DOHH2 (cell line): ENCODE measurements around the gene PLK4.

Experiments used
- H3F3A ChIP-seq: fragments of 200-600 bp; sonication (generic), shearing (Covaris generic); 2 replicates; pipeline ENCODE4 v1.6.0; 2016; ENCODE audit warnings: antibody characterized with exemption, mild to moderate bottlenecking; ENCODE audit not compliant: control insufficient read depth, insufficient read depth
- H3K27ac ChIP-seq: fragments of 200-600 bp; sonication (generic); 2 replicates; pipeline ENCODE4 v1.5.1; 2014; ENCODE audit warnings: low read depth, mild to moderate bottlenecking, low read length, moderate library complexity
- H3K27me3 ChIP-seq: fragments of 200-600 bp; sonication (generic); 2 replicates; pipeline ENCODE4 v1.6.1; 2014; ENCODE audit warnings: mild to moderate bottlenecking, low read length, mixed read lengths; ENCODE audit not compliant: control insufficient read depth
- H3K36me3 ChIP-seq: fragments of 200-600 bp; sonication (generic); 2 replicates; pipeline ENCODE4 v1.6.1; 2014; ENCODE audit warnings: mild to moderate bottlenecking, low read length, moderate library complexity, mixed read lengths; ENCODE audit not compliant: control insufficient read depth
- H3K4me1 ChIP-seq: fragments of 200-600 bp; sonication (generic); 2 replicates; pipeline ENCODE4 v1.6.1; 2014; ENCODE audit warnings: mild to moderate bottlenecking, low read length, mixed read lengths; ENCODE audit not compliant: control insufficient read depth
- H3K4me2 ChIP-seq: fragments of 200-600 bp; sonication (generic); 2 replicates; pipeline ENCODE4 v1.6.0; 2014; ENCODE audit warnings: mild to moderate bottlenecking, low read length, moderate library complexity
- H3K4me3 ChIP-seq: fragments of 200-600 bp; sonication (generic); 2 replicates; pipeline ENCODE4 v1.5.1; 2014; ENCODE audit warnings: mild to moderate bottlenecking, low read length, mixed read lengths
- H3K79me2 ChIP-seq: fragments of 200-600 bp; sonication (generic); 2 replicates; pipeline ENCODE4 v1.6.1; 2014; ENCODE audit warnings: mild to moderate bottlenecking, low read length, mixed read lengths; ENCODE audit not compliant: control insufficient read depth
- H3K9me2 ChIP-seq: fragments of 200-600 bp; sonication (generic); replicated peaks from 2 replicates; pipeline ENCODE4 v1.6.1; 2014; ENCODE audit warnings: mild to moderate bottlenecking, low read length, mixed read lengths; ENCODE audit not compliant: control insufficient read depth
- H3K9me3 ChIP-seq: fragments of 200-600 bp; sonication (generic); 2 replicates; pipeline ENCODE4 v1.6.1; 2014; ENCODE audit warnings: antibody characterized with exemption, low read length, mixed read lengths; ENCODE audit not compliant: control insufficient read depth, insufficient read depth
- H4K20me1 ChIP-seq: fragments of 200-600 bp; sonication (generic); 2 replicates; pipeline ENCODE4 v1.6.0; 2014; ENCODE audit warnings: low read depth, mild to moderate bottlenecking, antibody characterized with exemption, low read length, moderate library complexity; ENCODE audit not compliant: control insufficient read depth, insufficient read depth
- EZH2phosphoT487 ChIP-seq: fragments of 200-600 bp; sonication (generic); IDR thresholded peaks from 2 replicates; pipeline ENCODE4 v1.6.1; 2017; ENCODE audit warnings: borderline replicate concordance, mild to moderate bottlenecking, antibody characterized with exemption, low read length, moderate library complexity, mixed read lengths
- TF ChIP-seq, protein P1 (sequence below): fragments of 200-600 bp; sonication (generic); IDR thresholded peaks from one replicate; pipeline ENCODE4 v1.5.1; 2014; ENCODE audit warnings: antibody characterized with exemption, mild to moderate bottlenecking, low read depth, low read length; ENCODE audit not compliant: poor library complexity, severe bottlenecking

Gene PLK4

DNA sequence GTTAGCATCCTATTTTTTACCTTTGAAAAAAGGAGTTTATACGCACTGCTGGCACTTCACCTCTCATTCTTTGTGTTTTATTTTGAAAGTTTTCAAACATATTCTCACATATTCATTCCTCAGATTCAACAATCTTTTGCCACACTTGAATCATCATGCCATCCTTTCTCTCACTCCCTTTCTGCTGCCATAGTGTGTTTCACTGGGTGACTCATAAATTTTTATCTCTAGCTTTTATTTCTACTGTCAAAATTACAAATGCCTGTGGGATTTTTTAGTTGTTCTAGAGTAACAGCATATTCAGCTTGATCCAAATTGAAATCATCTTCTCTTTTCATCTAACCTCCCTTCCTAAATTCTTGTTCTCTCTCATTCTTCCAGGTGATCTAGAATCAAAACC, 56.3 kb downstream of the PLK4 start:
- Histone ChIP-seq H3K27ac (no peak overlapping the region), H3K4me1 (no peaks in the 10 kb centered on the region), H3K79me2 (no peaks in the 10 kb centered on the region), H3F3A (no peaks in the 10 kb centered on the region), H3K9me2 (no peaks in the 10 kb centered on the region), H4K20me1 (no peaks in the 10 kb centered on the region), H3K4me2 (no peak overlapping the region), H3K9me3 (no peaks in the 10 kb centered on the region), H3K27me3 (no peaks in the 10 kb centered on the region), H3K4me3 (no peak overlapping the region), H3K36me3 (peaks cover 9% of the 10 kb centered on the region)
- TF ChIP-seq, protein P1, sequence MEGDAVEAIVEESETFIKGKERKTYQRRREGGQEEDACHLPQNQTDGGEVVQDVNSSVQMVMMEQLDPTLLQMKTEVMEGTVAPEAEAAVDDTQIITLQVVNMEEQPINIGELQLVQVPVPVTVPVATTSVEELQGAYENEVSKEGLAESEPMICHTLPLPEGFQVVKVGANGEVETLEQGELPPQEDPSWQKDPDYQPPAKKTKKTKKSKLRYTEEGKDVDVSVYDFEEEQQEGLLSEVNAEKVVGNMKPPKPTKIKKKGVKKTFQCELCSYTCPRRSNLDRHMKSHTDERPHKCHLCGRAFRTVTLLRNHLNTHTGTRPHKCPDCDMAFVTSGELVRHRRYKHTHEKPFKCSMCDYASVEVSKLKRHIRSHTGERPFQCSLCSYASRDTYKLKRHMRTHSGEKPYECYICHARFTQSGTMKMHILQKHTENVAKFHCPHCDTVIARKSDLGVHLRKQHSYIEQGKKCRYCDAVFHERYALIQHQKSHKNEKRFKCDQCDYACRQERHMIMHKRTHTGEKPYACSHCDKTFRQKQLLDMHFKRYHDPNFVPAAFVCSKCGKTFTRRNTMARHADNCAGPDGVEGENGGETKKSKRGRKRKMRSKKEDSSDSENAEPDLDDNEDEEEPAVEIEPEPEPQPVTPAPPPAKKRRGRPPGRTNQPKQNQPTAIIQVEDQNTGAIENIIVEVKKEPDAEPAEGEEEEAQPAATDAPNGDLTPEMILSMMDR, result no peak
- TF ChIP-seq EZH2phosphoT487, result no peak
